Testis (tissue), 2 donors: ENCODE results near the gene TNNI3K.

ENCODE experiments used
- CTCF ChIP-seq, 3 experiments: fragments of 450-650 bp in 2 of 3; fragments of 200-600 bp in 1 of 3; sonication (generic) in 1 of 3; IDR thresholded peaks; one replicate each; pipeline ENCODE4 v1.5.1; 2016 to 2019; ENCODE audit warnings: antibody characterized with exemption in 3 of 3, mild to moderate bottlenecking in 2 of 3, moderate library complexity in 1 of 3
- POLR2A ChIP-seq: fragments of 450-650 bp; IDR thresholded peaks from one replicate; pipeline ENCODE4 v1.6.1; 2017; ENCODE audit warnings: antibody characterized with exemption, mild to moderate bottlenecking, moderate library complexity

GRCh38 chr1:74415935-74416334 is 180.7 kb downstream of the TNNI3K start:
- TF ChIP-seq CTCF (IDR thresholded peaks at IDR 0.05) = no peak
- TF ChIP-seq POLR2A = no peak
